GM18511 (cell line): ENCODE results near the gene UTS2.

ENCODE experiments used
- ATAC-seq: cut with Tn5 transposase; IDR thresholded peaks from one replicate; pipeline ENCODE4 v1.9.1; 2021; ENCODE audit warnings: mild to moderate bottlenecking, moderate library complexity; ENCODE audit not compliant: unreplicated experiment

UTS2 gene, protein sequence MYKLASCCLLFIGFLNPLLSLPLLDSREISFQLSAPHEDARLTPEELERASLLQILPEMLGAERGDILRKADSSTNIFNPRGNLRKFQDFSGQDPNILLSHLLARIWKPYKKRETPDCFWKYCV

DNA sequence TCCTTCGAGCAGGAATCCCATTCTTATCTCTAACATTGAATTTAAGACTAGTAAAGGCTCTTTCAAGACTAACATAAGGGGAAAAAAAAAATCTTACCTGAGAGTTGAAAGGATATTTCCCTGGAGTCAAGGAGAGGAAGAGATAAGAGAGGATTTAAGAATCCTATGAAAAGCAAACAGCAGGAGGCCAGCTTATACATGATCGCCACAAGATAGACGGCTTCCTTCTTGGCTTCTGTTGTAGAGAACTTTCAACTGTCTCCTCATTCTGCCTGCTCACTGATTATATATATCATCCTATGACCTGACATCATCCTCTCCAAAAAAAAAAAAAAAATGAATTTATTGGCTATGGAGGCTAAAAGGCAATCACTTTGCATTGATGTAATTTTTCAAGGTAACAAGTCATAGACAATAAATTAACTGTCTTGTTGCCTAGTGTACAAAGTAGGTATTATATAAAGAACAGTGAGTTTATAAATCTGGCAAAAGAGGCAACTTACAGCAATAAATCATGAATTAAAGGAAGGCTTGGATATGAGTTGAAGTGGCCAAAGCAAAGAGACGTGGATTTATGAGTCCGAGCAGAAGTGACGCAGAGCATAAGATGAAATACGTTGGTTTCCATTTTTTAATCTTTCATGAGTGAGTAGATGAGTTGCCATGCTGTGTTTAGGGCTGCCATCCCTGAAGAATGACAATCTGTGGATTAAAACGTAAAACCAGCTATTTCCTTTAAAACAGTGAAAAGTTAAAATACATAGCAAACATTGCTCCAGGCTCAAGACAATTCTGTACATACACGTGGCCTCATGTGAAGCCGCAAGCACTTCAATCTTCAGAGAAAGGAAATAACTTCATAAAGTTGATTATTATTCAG, at the start of gene UTS2:
UTS2 (minus strand) TSS at position 262 of the 880 bp plus-strand sequence; CDS start at position 200, 62 bp downstream.
- no peak for ATAC-seq

DNA sequence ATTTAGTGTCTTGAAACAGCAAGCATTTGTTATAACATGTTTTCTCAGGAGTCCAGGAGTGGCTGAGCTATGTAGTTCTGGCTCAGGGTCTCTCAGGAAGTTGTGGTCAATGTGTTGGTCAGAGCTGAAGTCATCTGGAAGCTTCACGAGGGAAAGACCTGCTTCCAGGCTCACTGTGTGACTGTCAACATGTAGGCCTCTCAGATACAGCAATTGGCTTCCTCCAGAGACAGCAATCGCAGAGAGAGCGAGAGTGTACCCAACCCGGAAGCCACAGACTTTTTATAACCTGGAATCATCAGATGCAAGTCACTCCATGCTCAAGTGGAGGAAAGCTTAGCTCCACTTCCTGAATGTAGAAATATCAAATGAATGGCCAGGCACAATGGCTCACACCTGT, 46.9 kb upstream of the UTS2 start:
- no peak for ATAC-seq

DNA sequence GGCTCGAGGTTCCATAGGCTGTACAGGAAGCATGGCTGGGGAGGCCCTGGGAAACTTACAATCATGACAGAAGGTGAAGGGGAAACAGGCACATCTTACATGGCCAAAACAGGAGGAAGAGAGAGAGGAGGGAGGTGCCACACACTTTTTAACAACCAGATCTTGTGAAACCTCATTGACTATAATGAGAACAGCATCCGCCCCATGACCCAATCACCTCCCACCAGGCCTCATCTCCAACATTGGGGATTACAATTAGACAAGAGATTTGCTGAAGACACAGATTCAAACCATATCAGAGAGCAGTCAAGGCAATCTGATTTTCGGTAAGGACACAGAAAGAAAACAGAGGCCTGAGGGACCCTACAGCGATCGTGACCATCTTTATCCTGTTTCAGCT, 46.1 kb upstream of the UTS2 start:
- no peak for ATAC-seq

DNA sequence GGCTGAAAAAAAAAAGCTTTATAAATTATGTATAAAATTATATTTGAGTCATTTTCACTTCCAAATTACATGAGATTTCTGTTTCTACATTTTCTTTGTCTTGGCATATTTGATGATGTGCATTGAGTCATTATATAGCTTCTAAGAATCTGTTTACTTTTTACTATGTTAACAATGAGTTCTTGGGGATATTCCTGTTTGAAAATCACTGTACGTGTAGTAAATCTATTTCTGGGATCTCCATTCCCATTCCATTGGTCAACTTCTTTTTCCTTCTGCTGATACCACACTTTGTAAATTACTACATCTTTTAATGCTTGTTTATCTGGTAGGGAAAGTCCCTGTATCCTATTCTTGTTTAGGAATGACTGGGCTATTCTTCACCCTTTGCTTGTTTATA, 44.1 kb upstream of the UTS2 start:
- ATAC-seq: no peak

DNA sequence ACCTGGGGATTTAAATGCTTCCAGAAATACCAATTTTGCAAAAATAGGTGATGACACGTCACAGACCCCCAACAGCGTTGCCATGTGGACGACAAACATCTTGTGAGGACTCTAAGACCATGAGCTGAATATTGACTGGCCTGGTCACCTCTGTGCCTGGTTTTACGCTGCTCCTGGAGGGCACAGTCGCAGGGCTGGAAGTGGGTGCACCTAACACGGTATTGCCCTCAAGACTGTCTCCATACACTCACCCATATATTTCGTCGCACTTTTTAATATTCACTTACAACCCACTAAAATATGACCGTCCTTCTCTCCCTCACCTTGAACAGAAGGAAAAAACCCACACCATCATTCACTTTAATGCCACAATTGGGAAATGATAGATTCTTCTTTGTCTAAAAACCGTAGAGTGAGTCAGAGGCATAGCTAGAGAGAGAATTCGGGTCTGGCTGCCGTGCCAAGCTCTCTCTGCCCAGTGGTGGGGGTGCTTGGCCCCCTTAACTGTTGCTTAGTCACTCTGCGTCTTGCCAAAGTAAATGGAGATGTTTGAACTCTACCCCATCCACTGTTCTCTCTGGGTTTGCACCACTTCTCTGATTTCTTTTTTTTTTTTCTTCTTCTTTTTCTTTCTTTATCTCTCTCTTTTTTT, 40.8 kb upstream of the UTS2 start:
- ATAC-seq: no peak

DNA sequence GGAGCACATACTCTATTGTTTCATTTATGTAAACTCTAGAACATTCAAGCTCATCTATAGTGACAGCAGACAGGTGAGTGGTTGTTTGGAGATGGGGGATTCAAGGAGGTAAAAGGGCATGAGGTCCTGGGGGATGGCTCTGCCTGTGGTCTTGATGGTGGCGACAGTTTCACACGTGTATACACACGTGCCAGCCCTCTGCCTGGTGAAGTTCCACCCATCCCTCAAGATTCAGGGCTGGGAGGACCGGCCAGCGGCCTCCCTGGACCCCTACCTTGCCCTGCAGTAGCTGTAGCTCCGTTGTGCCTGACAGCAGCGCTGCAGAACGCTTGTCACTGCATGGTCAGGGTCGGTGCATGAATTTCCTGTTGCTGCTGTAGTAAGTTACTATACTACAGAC, 38.9 kb upstream of the UTS2 start:
- ATAC-seq: no peak

DNA sequence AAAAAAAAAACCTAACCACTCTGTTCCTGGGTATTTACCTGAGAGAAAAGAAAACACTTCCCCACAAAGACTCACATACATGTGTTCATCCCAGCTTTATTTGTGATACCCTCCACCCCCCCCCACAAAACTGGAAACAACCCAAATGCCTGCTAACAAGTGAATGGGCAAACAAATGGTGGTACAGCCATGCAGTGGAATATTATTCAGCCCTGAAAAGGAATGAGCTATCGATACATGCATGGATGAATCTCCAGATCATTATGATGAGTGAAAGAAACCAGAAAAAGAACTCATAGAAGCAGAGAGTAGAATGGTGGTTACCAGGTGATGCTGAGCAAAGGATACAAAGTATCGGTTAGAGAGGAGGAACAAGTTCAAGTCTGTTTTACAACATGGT, 38.0 kb upstream of the UTS2 start:
- no peak for ATAC-seq

DNA sequence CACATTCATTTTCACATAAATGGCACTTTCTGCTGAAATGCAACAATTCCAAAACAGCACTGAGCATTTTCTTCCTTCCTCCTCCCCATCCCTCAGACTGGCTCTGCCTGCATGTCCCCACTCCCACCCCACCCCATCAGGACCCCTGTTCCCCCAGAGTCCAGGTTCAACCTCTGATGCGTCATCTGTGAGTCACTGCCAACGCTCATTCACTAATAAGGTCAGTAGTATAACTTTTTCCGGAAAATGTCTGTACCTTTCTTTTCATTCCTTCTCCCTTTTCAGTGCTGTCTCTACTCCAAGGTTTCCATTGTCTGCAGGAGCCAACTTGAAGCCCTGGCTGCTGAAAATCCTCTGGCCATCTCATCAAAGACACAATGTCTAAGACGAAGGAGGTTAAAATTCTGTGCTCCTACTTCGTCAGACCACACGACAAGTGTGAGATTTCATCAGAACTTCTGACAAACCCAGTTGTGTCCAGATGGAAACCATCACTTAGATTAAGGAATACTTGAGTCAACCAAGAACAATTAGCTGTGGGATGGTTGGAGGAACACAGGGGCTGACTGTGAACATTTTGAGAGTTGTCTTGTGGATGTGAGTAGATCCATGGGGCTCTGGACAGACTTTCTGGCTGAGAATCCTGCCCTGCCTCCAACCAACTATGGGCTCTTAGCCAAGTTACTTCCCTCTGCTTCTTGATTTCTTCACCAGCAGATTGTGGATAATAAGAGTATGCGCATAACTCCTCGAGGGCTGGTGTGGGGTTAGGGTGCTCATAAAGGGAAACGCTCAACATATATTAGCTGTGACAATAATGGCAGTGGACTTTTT, 35.6 kb upstream of the UTS2 start:
- no peak for ATAC-seq

DNA sequence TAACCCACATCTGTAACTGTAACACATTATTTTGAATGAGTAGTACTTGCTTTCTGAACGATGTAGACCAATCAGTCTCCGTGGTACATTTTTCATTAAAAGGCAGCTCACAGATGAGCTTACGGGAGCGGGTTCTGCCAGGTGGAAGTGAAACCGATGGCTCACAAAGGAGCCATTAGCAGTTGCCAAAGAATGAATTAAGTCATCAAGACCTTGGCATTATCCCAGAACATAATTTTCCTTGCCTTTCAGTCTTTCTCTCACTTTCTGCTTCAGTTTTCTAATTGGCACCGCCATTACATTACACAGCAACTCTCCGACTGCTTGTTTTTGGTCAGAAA, 33.5 kb upstream of the UTS2 start:
- ATAC-seq: no peak

DNA sequence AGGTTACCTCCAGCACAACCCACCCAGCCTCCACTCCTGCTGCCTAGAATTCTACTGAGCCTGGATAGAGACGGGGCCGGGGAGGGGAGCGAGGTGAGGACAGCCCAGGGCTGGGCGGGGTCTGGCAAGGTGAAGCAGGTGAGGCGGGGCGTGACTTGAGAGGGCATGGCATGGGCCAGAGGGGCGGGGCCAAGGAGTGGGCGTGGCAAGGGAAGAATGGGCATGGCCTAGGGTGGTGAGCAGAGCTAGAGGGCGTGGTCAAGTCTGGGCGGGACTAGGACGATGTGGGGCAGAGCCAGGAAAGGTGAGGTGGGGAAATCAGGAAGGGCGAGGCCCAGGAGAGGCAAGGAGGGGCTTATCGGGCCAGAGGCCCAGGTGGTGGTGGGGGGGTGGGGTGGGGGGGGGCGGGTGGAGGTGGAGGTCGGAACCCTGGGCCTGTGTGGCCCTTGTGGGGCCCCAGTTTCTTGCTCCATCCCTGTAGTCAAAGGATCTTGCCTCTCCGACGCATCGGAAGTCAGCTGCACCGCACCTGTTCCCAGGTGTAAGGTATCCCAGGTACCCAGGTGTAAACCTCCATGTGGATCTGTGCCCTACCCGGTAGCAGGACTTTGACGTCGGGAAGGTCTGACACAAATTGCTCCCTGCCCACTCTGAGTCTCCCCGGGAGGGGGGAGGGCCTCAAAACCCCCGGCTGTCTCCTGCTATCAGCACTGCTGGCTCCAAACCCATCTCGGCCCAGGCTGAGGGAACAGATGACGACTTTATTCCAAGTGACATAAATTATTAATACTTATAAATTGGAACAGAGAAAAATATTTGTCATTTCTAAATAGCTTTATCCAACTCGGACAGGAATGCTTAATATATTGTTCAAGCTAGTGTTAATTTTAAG, 32.9 kb upstream of the UTS2 start:
- ATAC-seq: no peak

DNA sequence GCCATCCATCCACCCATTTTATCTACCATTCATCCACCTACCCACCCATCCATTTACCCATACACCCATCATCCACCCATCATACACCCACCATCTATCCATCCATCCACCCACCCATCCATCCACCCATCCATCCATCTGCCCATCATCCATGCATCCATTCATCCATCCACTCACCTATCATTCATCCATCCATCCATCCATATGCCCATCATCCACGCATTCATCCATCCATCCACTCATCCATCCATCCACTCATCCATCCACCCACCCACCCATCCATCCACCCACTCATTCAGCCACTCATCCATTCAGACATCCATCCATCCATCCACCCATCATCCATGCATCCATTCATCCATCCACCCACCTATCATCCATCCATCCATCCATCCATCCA, 31.9 kb upstream of the UTS2 start:
- ATAC-seq: no peak

DNA sequence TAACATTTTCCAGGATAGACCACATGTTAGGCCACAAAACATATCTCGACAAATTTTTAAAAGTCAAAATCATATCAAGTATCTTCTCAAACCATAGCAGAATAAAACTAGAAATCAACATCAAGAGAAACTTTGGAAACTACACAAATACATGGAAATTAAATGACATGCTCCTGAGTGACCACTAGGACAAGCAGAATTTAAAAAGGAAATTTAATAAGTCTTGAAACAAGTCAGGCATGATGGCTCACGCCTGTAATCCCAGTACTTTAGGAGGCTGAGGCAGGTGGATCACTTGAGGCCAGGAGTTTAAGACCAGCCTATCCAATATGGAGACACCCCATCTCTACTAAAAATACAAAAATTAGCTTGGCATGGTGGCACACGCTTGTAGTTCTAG, 26.4 kb upstream of the UTS2 start:
- ATAC-seq: no peak

DNA sequence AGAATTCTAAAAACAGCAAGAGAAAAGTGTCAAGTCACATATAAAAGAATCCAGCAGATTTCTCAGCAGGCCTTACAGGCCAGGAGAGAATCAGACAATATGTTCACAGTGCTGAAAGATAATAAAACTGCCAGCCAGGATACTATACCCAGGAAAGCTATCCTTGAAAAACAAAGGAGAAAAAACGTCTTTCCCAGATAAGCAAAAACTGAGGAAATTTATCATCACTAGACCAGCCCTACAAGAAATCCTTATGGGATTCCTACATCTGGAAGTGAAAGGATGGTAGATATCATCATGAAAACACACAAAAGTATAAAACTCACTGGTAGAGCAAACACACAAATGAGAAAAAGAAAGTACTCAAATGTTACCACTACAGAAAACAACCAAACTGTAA, 25.2 kb upstream of the UTS2 start:
- ATAC-seq: no peak

DNA sequence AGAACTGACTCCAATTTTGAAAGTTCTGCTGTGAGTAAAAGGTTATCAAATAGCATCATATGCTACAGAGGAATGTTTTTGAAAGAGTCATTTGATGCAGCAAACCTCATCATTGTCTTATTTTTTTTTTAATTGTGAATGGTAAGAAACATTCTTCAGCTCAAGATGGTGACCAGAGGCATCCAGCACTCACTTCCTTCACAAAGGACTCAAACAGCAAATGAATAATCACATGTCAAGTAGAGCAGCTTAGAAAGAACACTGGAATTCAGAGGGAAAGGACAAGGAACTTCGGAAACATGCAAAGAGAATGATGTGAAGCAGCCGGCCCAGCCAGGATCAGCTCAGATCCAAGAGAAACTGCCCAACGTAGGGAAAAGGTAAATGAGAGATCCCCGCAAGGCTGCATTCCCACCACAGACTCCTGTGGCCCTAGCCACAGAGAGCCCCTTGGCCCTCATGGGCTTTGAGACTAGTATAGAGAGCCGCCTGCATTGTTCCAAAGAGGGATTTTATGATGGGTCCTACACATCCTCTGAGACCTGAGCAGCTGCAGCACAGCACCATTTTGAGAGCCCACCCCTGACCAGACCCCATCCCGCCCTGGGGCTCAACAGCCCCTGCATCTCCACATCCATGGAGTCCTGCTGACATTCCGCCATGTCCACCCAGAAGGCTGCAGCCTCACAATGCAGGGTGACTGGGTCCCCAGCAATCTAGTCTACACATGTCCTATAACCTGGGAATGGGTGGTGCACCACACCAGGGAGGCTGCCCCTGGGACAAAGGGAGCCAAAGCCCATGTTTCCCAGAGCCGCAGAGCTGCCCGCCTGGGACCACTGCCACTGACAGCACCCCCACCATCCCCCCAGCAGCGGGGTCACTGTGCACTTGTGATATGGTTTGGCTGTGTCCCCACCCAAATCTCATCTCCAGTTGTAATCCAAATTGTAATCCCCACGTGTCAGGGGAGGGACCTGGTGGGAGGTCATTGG, 21.2 kb upstream of the UTS2 start:
- ATAC-seq: no peak

DNA sequence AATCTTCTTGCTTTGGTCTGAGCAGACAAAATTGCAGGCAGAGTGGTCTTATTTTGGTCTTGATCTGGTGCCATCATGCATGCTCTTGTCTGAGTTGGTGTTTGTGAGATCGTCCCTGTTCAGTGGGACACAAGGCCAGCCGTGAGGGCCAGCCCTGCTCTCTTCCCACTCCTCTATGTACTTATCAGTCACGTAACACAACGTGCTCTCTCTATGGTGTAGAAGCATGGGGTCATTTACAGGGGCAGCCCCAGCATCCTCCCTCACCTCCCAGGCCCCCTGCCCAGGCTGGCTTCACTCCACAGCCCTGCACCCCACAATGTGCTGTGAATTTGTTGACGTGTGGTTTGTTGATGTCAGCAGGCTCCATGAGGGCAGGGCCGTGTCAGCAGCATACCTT, 18.3 kb upstream of the UTS2 start:
- ATAC-seq: no peak

DNA sequence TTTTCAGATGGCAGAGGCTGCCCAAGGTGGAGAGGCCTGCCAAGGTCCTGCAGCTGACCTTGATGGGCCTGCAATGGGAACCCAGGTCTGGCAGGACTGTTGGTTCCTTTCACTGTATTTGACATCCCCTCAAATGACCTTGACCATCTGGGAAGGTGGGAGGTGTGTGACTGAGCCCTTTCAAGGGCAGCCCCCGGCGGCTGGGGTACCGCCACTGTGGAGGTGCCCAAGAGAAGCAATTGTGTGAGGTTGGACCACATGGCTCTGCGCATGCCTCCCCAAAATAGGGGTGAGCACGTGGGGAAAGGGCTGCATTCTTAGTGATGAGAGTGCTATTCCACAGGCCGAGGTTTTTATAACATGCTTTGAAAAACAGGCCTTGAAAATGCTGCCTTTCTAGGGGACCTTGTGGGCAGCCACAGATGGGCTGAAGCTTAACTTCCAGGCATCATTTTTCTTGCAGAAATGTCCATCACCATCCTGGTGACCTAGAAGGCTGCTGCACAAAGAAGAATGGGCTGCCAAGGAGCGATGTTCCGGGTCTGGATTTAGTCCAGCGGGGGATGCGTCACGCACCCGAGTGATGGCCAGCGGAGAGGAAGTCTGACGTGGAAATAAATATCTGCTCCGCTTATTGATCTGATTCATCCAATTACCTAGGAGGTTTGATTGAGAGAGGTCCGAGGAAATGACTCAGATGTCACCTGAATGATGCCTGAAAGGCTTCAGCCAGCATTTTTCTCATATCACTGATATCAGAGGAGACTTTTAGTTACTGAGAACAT, 16.5 kb upstream of the UTS2 start:
- ATAC-seq: no peak

DNA sequence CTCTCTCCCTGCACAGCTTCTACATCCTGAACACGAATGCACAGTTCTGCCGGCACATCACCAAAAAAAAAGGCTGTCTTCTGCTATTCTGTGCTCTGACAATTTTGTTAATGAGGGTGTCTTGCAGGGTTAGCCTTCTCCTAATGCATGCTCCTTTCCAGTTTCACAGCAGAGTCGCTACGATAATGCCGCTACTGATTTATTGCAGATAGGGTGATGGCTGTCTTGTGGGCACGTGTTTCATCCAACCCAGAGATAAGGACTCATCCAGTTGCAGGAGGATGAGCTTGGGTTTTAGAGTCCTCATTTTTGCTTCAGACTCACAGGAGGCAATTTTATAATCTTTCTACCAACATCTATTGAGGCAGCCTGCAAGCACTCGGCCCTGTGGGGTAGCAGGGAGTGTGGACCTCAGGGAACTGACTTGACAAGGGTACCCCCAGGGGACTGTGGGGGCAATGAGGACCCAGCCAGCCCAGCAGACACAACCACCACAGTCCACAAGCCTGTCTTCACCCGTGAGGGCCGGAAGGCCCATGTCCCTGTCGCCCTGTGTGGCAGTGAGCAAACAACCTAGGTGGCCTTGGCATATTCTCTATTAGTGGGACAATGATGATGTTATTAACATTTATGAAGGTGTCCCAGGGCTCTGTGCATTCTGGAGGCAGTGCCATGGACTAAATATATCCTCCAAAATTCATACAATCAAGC, 15.4 kb upstream of the UTS2 start:
- no peak for ATAC-seq

DNA sequence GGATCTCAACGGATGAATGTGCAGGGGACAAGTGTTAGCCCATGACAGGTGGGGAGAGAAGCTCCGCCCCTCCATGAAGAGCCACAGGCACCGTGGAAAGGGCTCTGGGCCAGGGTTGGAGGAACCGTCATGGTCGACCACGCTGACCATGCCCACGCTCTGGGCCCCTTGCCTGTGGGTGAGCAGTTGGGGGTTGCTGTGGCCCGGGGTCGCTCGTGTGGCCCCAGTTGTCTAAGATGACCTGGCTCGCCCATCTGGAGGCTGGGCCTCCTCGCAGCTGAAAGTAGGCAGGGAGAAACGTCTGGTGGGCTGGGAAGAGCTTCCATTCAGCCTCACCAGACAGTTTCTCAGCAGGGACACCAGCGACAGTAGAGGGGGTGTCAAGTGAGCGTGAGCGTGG, 13.1 kb upstream of the UTS2 start:
- no peak for ATAC-seq
